ENCODE data around the gene KCTD5.
"Not testable (repeated sequence)": the region's sequence is repeated elsewhere in the genome, so short reads cannot be mapped to it uniquely, and the experiment has no call there.

The KCTD5 gene

GRCh38 chr16:2673066-2673999 is 9.0 kb upstream of the KCTD5 start:
- peak; percentile 94 for DNase-seq

- DNase-seq: no peak
These were observed 7.3 kb upstream of the KCTD5 start for GRCh38 chr16:2675021-2675420.

GRCh38 chr16:2675714-2676113 is 6.6 kb upstream of the KCTD5 start:
- no peak for DNase-seq

GRCh38 chr16:2676937-2677336 is 5.4 kb upstream of the KCTD5 start:
- not testable (repeated sequence) for DNase-seq

GRCh38 chr16:2678206-2678965 is 3.9 kb upstream of the KCTD5 start:
- not testable (repeated sequence) for DNase-seq

GRCh38 chr16:2679902-2680301 is 2.4 kb upstream of the KCTD5 start:
- not testable (repeated sequence) for DNase-seq

GRCh38 chr16:2680360-2680759 is 2.0 kb upstream of the KCTD5 start:
- not testable (repeated sequence) for DNase-seq

- not testable (repeated sequence) for DNase-seq
These were observed 718 bp downstream of the KCTD5 start for GRCh38 chr16:2683041-2683440.

GRCh38 chr16:2686075-2686474 is 3.8 kb downstream of the KCTD5 start:
- DNase-seq: not testable (repeated sequence)

GRCh38 chr16:2686912-2687507 is 4.7 kb downstream of the KCTD5 start:
- no peak for DNase-seq

- no peak for DNase-seq
These were observed 5.4 kb downstream of the KCTD5 start for GRCh38 chr16:2687531-2688308.

GRCh38 chr16:2689422-2689821 is 7.1 kb downstream of the KCTD5 start:
- not testable (repeated sequence) for DNase-seq

- no peak for DNase-seq
These were observed 7.9 kb downstream of the KCTD5 start for GRCh38 chr16:2689968-2690801.

- DNase-seq: no peak
These were observed 8.5 kb downstream of the KCTD5 start for GRCh38 chr16:2690852-2691251.

GRCh38 chr16:2691491-2692248 is 9.3 kb downstream of the KCTD5 start:
- no peak for DNase-seq

- DNase-seq: no peak
These were observed 10.1 kb downstream of the KCTD5 start for GRCh38 chr16:2692251-2692947.

GRCh38 chr16:2692948-2693651 is 10.8 kb downstream of the KCTD5 start:
- no peak for DNase-seq

GRCh38 chr16:2696601-2697250 is 14.4 kb downstream of the KCTD5 start:
- not testable (repeated sequence) for DNase-seq

GRCh38 chr16:2697401-2697948 is 15.2 kb downstream of the KCTD5 start:
- DNase-seq: no peak

Measured in HCEC 1CT (cell line).